Activated T-cell treated with anti-CD3 and anti-CD28 coated beads for 1 hour (primary cell): ENCODE measurements around the gene FAM170B.

ENCODE experiments used
- DNase-seq: peaks from one replicate; pipeline ENCODE4 v3.0.0-alpha.2; 2020; ENCODE audit warnings: low read depth

Gene FAM170B

GRCh38 chr10:49152037-49152436 is 18.2 kb upstream of the FAM170B start:
- no peak for DNase-seq

- no peak for DNase-seq
Observed at GRCh38 chr10:49151481-49151880, 17.7 kb upstream of the FAM170B start.

DNA sequence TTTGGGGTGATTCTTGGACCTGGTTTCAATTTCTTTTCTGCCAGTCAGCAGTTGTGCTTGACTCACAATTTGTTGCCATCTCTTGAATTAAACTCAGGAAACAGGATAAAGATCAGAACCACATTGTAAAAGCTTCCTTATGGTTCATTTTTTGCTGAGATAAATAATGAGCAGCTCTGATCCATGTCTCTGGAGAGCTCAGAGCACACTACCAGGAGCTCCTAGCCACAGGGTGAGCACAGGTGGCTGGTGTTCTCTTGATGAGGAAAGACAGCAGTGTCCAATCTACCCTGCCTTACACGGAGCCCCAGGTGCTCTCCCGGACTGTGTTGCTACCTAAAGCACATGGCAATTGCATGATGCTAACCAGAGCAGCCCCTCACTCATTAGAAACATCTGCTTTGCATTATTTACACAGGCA is 17.2 kb upstream of the FAM170B start:
- DNase-seq = no peak

- DNase-seq = no peak
Observed at GRCh38 chr10:49150426-49150825, 16.6 kb upstream of the FAM170B start.

DNA sequence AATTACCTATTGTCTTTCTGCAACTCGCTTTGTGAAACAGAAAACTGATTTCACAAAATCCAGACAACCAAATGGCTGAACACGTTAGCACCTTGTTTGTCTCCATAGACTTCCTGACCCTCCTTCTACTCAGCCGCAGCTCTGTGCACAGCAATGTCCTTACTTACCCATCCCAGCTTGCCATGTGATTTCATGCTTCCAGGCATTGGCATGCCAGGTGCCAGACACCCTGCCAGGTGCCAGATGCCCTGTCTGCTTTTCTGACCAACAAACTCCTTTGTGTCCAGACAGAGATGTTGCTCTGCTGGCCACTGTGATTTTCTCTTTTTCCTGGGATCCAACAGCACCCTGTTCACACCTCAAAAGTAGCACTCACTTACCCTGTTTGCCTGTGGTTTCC is 16.1 kb upstream of the FAM170B start:
- no peak for DNase-seq

DNA sequence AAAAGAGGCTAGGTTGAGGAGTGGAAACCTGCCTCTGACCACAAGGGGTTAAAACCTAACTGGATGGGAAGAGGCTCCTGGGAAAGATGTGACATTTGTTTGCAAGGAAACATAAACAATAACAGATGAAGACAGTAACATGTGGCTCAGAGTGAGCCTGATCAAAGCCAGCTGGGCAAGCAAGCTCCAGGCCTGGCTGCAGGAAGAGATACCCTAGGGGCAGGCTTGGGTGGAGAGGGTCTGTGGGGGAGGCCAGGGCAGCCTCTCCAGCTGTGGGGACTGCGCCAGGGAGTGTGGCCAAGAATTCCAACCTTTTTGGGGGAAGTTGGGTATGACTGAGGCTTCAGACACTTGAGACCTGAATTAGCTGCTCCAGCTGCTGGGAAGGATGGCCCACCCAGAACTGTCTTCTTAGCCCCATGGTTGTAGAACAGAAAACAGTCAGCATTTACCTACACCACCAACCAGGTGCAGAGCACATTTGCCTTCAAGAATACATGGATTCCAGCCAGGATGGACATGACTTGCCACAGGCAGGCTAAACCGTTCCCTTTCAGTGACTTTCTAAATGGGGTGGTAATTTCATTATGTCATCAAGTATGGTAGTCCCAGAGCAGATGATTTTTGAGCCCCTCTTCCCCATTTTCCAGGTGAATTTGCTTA is 10.4 kb upstream of the FAM170B start:
- DNase-seq = no peak

DNA sequence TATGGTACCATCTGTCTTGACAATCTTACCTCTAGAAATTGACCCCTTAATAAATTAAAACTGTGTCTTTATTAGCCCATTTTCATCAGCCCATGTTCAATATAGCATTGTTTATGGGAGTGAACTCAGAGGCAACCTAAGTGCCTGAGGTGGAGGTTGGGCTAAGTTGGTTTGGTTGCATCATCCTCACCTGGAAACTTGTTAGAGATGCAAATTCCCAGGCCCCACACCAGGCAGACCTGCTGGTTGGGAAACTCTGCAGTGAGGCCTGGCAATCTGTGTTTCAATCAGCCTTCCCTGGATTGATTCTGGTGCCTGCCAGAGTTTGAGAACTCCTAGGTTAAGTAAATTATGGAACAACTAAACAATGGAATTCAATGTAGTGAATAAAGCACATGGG is 9.4 kb upstream of the FAM170B start:
- DNase-seq = no peak

DNA sequence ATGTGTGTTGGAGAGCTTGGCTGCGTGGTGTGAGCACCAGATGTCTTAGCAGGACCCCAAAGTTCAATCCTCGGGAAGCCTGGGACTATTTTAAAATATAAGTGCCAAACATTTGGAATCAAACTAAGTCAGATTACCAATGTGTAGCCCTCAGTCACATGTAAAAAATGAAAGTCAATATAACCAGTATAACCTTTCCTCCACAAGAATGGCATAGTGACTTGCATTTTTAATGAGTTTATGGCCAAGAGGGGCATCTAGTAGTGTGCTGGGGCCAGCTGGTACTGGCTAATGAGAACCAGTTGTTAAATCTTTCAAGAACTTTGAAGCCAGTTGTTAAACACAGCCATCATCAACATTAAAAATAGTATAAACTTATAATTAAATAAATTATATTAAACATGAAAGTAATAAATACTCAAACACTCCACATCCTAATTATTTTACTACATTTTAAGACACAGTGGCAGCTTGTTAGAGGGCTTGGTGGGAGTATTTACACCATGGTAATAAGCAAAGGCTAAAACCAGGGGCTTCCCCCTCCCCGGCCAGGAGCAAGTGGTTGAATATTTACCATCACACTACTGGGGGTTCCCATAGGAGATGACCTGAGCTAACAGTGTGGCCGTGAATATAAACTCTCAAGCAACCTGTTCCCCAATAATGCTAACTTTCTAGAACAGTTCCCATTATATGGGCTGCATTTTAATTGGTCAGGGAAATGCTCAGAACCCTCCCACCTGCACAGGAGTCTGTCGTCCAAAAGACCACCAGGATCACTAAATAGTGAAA is 7.9 kb upstream of the FAM170B start:
- DNase-seq = no peak

- DNase-seq = no peak
Observed at GRCh38 chr10:49140304-49141177, 6.7 kb upstream of the FAM170B start.

- no peak for DNase-seq
Observed at GRCh38 chr10:49139846-49140195, 6.0 kb upstream of the FAM170B start.

- DNase-seq = no peak
Observed at GRCh38 chr10:49139028-49139845, 5.4 kb upstream of the FAM170B start.

GRCh38 chr10:49138361-49138891 is 4.6 kb upstream of the FAM170B start:
- no peak for DNase-seq

GRCh38 chr10:49136525-49136924 is 2.7 kb upstream of the FAM170B start:
- no peak for DNase-seq

- no peak for DNase-seq
Observed at GRCh38 chr10:49135575-49136313, 1.9 kb upstream of the FAM170B start.

- no peak for DNase-seq
Observed at GRCh38 chr10:49134327-49134726, 506 bp upstream of the FAM170B start.

GRCh38 chr10:49132362-49132737 is 1.5 kb downstream of the FAM170B start:
- DNase-seq = no peak

DNA sequence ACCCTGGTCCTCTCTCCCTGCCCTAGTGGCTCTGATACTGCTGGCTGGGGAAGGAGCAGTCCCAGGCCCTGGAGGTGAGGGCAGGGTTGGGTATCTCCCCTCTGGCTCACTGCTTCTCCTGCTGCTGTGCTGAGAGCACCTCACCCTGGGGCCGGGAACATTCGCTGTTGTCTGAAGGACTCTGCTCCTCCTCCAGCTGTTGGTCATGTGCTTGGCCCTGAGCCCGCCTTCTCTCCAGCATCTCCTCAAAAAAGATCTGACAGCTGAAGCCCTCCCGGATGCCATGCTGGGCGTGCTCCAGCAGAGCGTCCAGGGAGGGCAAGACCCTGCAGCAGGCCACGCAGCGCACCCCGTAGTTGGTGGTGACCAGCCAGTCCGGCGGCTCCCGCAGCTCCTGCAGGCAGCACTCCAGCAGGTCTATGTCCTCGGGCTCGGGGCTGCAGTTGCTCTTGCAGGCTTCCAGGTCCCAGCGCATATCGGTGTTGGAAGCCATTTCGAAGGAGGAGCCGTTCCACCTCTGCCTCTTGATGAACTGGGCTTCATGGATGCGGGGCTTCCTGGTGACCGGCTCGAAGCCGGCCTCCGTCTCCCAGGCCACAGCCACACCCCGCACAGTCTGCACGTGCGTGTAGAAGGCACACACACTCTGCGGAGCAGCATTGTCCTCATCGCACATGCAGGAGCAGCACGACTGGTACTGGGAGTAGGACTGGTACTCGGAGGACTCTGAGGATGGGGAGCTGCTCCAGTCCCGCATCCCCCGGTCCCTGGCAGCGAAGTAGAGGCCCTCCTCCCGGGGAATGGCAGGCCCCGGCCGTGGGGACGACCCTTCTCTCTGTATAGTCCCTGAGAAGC is 2.1 kb downstream of the FAM170B start:
- no peak for DNase-seq

DNA sequence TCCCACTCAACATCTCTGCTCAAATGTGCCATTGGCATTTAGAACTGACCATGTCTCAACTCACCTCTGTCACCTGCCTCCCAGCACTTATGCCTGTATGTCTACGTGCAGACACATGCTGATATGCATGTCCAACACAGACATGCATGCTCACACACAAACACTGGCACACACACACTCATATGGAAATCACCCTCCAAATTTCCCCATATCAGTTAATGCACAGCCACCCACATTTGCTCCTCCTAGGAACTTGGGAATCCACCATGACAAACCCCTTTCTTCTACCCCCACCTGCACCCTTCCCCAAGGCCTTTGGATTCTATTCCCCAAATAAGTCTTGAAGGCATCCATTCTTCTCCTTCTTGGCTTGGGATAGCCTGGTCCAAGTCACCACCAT is 4.4 kb downstream of the FAM170B start:
- DNase-seq = no peak

DNA sequence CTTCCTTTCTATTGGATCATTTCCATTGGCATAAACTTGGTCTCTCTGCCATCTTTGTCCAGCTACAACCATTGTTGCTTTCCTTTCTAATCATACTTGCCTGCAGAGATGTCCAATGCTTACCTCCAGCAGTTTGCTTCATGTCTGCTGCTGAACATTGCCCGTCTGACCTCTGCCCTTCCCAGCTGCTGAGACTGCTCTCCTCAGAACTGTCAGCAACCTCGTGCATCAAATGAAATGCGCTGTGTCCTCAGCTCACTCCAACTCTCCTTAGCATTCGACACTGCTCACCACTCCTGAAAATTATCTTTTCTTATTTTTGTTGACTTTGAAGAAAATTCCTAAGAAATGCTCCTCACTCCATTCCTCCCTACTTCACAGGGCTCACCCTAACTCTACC is 5.0 kb downstream of the FAM170B start:
- no peak for DNase-seq
